Measurements from ENCODE around the gene ARMC12.
A peak's percentile ranks its signal among the peaks of the same experiment; 100 is the strongest.
"Not testable (repeated sequence)": the region's sequence is repeated elsewhere in the genome, so short reads cannot be mapped to it uniquely, and the experiment has no call there.

The ARMC12 gene

DNA sequence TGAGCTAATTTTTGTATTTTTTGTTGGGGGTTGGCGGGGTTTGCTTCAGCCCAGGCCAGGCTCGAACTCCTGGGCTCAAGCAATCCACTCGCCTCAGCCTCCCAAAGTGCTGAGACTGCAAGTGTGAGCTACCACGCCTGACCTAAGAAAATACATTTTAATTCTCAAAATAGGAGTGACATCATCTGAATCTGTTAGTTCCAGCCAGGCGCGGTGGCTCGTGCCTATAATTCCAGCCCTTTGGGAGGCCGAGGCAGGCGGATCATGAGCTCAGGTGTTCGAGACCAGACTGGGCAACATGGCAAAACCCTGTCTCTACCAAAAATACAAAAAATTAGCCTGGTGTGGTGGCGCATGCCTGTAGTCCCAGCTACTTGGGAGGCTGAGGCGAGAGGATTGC is 2.5 kb upstream of the ARMC12 start:
- not testable (repeated sequence) for DNase-seq (ENCODE audit: low read depth in 2 of 3, low spot score in 1 of 3)

- no peak for DNase-seq (ENCODE audit: low read depth in 2 of 3, low spot score in 1 of 3)
Measured at GRCh38 chr6:35735452-35735851, 1.4 kb upstream of the ARMC12 start.

GRCh38 chr6:35736253-35736894 is 458 bp upstream of the ARMC12 start:
- peak; percentile 67 to 93 (median 78) for DNase-seq (ENCODE audit: low read depth in 2 of 3, low spot score in 1 of 3)

- DNase-seq (ENCODE audit: low read depth in 2 of 3, low spot score in 1 of 3), result no peak
Measured at GRCh38 chr6:35737413-35738211, 780 bp downstream of the ARMC12 start.

DNA sequence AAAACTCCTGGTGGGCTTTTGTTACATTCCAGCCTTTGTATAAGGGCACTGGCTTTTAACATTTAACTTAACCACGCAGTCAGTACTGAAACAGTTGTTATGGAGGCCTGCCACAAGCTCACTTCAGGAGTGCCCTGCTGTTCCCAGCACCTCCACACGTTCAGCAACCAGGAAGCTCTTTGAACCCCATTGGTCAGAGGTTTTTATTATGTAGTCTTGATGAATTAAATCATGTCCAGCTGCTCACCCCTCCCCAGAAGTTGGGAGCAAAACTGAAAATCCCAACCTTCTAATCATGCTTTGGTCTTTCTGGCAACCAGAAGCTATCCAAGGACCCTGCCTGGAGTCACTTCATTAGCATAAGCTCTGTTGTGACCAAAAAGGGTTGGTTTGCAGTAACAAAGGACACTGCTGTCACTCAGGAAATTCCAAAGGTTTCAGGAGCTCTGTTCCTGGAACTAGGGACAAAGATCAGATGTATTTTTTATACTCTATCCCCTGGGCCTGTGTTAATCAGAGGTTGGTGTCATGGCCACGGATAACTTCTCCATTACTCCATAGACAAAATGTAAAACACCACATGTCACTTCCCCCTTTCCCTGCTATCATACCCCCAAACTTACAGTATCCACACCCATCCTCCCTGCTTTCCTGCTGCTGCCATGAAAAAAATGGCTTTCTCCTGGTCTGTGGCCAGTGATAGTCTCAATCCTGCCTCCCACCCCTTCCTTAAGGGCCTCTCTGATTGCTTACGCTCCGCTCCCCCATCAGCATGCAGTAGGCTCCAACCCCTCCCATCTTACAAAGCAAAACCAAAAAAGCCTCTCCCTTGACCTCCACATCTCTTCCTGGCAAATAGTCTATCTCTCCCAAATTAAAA is 3.1 kb downstream of the ARMC12 start:
- DNase-seq (ENCODE audit: low read depth in 2 of 3, low spot score in 1 of 3), result no peak

DNA sequence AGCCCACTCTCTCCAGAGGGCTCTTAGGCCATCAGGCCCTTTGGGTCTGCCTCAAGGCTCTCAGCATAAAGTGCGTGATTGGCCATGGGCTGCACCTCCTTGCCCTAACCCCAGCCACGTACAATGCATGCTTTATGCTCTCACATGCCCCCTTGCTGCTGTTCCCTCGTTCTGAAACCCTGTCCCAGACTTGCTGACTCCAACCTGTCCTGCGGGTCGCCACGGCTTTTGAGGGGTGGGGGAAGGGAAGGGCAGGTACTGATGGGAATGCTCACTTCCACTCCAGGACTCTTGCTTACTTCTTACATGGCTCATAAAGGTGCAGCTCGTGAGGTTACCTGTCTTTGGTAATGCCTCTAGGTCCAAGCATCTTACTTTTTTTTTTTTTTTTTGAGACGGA is 6.0 kb downstream of the ARMC12 start:
- no peak for DNase-seq (ENCODE audit: low read depth in 2 of 3, low spot score in 1 of 3)

GRCh38 chr6:35745509-35745908 is 8.7 kb downstream of the ARMC12 start:
- DNase-seq (ENCODE audit: low read depth in 2 of 3, low spot score in 1 of 3), result no peak

DNA sequence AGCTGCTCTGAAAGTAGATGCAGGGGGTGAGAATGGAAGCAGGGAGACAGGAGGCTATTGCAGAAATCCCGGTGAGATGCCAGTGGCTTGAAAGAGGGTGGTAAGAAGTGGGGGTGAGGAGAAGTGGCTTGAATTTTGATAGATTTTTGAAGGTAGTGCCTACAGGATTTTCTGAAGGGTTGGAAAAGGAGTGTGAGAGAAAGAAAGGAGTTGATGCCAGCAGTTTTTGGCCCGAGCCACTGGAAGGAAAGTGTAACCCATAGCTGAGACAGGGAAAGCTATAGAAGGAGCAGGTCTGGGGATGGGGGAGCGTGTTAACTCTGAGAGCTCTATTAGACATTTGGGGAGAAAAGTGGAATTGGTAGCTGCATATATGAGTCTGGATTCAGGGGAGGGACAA is 9.7 kb downstream of the ARMC12 start:
- no peak for DNase-seq (ENCODE audit: low read depth in 2 of 3, low spot score in 1 of 3)

GRCh38 chr6:35747877-35748276 is 11.0 kb downstream of the ARMC12 start:
- DNase-seq (ENCODE audit: low read depth in 2 of 3, low spot score in 1 of 3), result no peak

- DNase-seq (ENCODE audit: low read depth in 2 of 3, low spot score in 1 of 3), result no peak
Measured at GRCh38 chr6:35750557-35750956, 13.7 kb downstream of the ARMC12 start.

DNA sequence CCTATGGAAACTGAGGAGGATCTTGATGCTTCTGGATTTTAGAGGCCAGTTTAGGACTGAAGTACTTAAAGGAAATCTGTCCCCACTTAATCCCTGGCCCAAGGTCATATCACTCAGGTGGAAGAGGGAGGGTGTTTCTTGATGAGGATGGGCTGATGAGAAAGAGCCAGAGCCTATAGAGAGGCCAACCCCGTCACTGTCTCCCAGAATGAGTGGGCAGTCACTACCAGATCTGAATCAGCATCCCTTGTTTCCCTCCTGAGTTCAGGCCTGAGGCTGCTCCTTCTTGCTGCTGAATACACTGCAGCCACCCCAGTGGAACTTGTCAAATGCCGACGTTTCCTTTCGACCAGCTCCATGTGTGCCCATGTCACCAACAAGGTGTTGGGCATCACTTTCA is 14.8 kb downstream of the ARMC12 start:
- no peak for DNase-seq (ENCODE audit: low read depth in 2 of 3, low spot score in 1 of 3)

DNA sequence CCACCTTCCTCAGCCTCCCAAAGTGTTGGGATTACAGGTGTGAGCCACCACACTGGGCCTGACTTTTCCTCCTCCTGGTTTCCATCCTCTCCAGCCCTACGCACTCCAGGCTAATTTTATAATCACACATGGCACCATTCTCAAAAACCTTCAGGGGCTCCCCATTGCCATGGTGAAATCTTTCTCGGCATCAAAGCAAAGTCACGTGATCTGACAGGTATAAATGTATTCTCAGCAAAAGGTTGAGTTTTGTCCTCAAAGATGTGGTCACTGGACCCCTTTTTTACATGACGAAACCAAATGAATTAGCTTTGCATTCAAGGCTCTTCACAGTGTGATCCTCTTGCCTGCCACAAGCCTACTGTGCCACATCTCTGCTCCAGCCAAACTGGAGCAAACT is 15.5 kb downstream of the ARMC12 start:
- no peak for DNase-seq (ENCODE audit: low read depth in 2 of 3, low spot score in 1 of 3)

DNA sequence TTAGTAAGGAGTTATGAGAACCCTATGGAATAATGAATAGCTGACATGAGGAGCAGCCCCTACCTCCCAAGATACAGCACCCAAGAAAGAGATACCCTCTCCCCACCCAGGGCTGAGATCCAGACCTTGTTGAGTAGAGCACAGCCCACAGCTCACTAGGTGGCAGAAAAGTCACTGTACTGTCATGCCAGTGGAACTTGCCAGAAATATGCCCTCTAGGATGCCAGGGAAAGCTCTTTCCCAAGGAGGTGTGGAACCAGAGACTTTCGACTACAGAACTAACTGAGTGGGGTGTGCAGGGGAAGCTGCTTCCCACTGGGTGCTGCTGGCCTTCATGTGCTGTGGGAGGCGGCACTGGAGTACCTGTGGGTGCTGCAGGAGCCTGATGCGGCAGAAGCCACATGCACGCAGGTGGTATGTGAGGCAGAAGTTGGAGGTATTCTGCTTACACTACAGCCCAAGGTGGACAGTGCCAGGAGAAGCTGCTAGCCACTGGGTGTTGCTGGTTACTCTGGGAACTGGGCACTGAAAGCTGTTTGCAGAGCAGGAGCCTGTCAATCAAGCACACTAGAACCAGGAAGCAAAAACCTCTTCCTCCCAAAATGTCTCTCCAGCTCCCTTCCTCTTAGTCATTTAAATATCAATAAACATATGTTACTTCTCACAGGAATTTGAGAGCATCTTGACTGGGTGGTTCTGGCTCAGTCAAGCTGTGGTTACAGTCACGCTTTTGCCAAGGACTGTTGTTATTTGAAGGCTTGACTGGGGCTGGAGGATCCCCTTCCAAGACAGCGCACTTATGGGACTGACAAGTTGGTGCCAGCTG is 17.8 kb downstream of the ARMC12 start:
- no peak for DNase-seq (ENCODE audit: low read depth in 2 of 3, low spot score in 1 of 3)

DNA sequence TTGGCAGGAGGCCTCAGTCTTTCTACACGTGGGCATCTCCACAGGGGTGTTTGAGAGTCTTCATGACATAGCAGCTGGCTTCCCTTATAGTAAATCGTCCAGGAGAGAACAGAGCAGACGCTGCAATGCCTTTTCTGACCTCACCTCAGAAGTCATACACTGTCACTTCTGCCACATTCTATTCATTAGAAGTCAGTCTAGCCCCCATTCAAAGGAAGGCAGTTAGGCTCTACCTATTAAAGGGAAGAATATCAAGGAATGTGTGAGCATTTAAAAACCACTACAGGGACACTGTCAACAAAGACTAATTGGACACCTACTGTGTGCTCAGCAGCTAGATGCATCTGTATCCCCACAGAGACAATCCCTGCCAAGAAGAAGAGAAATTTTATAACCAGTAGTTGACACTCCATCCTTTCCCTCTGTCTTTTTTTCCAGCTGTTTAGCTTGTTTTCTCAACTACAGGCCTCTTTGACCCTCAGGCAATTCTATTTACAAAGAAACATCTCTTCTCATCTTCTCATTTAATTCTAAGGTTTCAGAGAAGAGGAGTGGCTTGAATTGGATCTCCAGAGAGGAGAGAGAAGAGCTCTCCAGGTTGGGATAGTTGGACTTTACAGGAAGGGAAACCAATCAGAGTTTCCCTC is 18.6 kb downstream of the ARMC12 start:
- no peak for DNase-seq (ENCODE audit: low read depth in 2 of 3, low spot score in 1 of 3)

- peak in 1 of 3 donors; percentile 14 for DNase-seq (ENCODE audit: low read depth in 2 of 3, low spot score in 1 of 3)
Measured at GRCh38 chr6:35757456-35758123, 20.8 kb downstream of the ARMC12 start.

- DNase-seq (ENCODE audit: low read depth in 2 of 3, low spot score in 1 of 3), result no peak
Measured at GRCh38 chr6:35759426-35759825, 22.6 kb downstream of the ARMC12 start.

GRCh38 chr6:35765739-35766138 is 28.9 kb downstream of the ARMC12 start:
- DNase-seq (ENCODE audit: low read depth in 2 of 3, low spot score in 1 of 3), result no peak

DNA sequence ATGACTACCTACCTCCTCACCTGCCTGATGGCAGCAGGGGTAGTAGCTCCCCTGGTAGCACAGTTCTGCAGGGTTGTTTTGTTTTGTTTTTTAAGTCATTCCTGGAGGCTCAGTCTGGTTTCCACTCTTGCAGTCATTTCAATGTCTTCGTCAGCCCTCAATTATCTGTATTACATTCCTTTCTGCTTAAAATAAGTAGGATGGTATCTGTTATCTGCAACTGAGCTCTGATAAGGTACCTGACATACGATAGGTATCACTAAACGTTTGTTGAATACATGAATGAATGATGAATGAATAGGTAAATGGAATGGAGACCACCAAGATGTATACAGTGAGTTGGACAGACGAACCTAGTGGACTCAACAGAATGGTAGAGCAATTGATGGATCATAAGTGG is 32.4 kb downstream of the ARMC12 start:
- DNase-seq (ENCODE audit: low read depth in 2 of 3, low spot score in 1 of 3), result no peak

DNA sequence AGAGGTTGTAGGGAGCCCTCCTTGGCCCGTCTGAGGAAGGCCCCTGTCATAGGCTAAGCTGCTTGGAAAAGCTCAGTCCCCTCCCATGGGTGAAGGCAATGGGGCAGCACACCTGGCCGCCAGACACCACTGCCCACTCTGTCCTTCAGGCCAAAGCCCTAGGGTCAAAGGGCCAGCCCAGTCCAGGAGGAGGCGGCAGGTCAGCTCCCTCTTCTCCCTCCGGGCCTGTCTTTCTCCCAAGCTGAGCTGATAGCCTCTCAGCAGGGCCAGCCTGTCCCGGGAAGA is 34.5 kb downstream of the ARMC12 start:
- DNase-seq (ENCODE audit: low read depth in 2 of 3, low spot score in 1 of 3), result no peak

DNA sequence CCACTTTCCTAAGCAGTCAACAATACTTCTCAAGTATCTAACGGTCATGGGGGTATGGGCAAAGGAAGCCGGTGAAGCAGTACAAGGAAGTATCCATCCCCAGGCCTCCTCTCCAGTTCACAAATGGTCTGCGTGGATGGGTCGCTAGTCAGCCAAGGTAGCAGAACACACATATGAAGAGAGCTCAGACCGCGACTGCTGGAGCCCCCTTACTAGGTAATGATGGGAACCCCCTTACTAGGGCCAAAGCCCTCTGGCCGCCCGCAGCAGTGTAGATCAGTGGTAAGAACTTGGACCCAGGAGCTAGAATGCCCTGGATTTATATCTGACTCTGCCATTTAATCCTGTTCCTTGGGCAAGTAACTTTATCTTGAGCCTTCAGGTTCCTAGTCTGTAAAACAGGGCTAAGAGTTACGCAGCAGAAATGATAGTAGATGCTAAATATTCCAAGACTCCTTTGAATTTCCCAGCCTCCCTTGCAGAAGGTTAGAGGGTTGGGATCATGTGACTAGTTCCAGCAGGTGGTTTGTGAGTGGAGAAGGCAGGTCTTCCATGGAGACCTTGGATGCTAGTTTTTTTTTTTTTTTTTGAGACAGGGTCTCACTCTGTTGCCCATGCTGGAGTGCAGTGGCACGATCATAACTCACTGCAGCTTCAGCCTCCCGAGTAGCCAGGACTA is 37.4 kb downstream of the ARMC12 start:
- DNase-seq (ENCODE audit: low read depth in 2 of 3, low spot score in 1 of 3), result no peak
